T-helper 9 cell (primary cell): ENCODE data around the gene PBX2.

ENCODE experiments used
- DNase-seq: peaks from one replicate; pipeline ENCODE4 v3.0.0-alpha.2; 2020

Gene PBX2

DNA sequence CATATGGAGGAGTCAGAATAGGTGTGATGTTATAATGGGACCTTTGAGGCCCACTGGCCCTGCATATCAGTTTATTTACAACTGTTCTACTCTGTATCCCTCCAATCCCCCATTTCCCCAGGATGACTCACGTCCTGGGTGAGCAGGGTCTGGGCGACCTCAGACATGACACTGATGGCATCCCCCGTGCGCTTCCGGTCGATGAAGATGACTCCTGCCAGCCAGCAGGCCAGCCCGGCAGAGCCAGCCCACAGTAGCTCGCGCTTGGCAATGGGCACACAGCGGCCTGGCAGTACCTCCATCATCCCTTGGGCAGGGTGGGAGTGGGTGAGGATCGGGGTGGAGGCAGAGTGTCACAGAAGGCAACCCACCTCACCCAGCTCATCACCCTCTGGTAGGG, 19.7 kb downstream of the PBX2 start:
- no peak for DNase-seq

- no peak for DNase-seq
Observed at GRCh38 chr6:32168807-32169591, 21.0 kb downstream of the PBX2 start.

DNA sequence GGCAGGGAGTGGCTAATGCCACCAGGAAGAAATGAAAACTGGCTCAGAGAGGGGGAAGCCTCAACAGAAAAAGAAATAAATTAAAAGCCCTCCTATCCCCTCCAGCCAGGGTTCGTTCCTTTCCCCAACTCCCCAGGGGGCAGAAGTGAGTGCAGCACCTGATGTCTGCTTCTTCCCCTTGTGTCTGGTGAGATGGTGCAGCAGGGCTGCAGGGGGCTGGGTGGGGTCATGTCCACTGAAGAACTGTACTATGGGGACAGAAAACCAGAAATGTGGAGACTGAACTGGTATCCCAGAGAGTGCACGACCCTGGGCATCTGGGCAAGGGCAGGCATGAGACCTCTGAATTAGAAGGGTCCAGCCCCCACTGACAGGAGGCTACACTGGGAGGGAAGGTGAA, 21.7 kb downstream of the PBX2 start:
- DNase-seq, result no peak

- no peak for DNase-seq
Observed at GRCh38 chr6:32167761-32168262, 22.2 kb downstream of the PBX2 start.

GRCh38 chr6:32167154-32167760, 22.7 kb downstream of the PBX2 start:
- no peak for DNase-seq

DNA sequence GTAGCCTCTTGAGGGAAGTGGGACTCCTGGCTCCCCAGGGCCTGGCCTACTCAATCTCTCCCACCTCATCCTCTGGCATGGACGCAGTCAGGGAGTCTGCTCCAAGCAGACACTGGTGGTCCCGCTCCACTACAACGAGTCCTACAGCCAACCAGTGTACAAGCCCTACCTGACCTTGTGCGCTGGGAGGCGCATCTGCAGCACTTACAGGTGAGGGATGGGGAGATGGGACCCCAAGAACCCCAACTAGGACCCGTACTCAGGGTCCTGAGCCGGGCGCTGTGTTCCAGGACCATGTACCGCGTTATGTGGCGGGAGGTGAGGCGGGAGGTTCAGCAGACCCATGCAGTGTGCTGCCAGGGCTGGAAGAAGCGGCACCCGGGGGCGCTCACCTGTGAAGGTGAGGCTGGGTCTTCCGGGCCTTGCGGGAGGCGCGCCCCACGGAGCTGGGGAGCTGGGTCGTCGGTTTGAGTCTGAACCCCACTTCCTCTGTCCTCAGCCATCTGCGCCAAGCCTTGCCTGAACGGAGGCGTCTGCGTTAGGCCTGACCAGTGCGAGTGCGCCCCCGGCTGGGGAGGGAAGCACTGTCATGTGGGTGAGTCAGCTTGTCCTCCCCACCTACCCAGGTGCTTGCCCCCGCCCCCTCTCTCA, 23.5 kb downstream of the PBX2 start:
- DNase-seq, result no peak

DNA sequence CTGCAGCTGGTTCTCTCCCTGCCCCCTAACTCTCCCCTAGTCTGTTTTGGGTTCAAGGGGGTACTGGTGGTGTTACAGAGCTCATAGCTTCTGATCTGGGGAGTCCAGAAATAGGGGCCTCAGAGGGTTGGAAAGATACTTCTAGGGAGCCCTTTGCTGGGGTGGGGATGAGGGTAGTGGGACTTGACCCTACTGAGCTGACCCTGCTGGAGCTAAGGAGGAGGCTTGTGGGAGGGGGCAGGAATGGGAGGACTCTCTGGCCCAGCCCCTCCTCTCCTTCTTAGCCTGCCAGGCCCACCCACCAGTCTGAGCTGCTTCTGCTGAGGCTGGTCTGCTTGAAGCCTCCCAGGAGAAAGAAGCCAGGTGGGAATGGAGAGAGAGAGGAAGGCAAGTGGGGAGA, 25.7 kb downstream of the PBX2 start, which contains the start of gene EGFL8:
Gene EGFL8, plus strand, starts transcription at position 301 of the 400 bp plus-strand sequence. CDS start 1,571 bp downstream, outside the sequence.
- DNase-seq, result no peak

DNA sequence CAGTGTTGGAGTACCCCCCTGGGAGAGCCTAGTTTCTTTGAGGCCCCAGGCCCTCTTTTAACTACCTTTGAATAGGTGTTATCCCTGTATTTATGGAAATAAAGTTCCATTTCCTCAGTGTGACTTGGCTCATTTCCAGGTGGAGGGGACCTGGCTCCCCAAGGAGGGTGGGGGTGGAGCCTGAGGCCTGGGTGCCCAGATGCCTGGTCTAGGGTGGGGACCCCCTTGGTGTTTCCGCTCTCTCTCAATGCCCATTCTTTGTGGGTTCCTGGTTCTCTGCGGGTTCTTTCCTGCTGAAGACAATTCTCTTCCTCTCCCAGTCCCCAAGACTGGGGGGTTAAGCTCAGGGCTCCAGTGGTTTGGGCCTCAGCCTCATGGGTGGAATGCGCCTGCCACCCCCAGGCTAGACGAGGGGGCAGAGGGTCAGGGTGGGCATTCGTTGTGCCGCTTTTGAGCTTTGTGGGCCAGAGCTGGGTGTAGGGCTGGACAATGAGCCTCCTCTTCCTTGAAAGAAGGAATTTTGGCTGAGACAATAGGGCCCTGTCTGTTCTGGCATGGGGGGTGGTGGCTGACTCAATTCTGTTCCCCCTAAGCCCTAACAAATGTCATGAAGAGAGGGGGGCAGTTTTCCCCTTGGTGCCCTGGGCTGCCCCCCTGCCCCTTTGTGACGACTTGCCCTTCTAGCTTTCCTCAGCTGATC, 26.3 kb downstream of the PBX2 start:
- DNase-seq, result no peak

- DNase-seq, result no peak
Observed at GRCh38 chr6:32158052-32158451, 31.9 kb downstream of the PBX2 start.

- DNase-seq, result no peak
Observed at GRCh38 chr6:32156891-32157290, 33.1 kb downstream of the PBX2 start.

- peak; percentile 46 for DNase-seq
Observed at GRCh38 chr6:32154514-32155161, 35.4 kb downstream of the PBX2 start.

DNA sequence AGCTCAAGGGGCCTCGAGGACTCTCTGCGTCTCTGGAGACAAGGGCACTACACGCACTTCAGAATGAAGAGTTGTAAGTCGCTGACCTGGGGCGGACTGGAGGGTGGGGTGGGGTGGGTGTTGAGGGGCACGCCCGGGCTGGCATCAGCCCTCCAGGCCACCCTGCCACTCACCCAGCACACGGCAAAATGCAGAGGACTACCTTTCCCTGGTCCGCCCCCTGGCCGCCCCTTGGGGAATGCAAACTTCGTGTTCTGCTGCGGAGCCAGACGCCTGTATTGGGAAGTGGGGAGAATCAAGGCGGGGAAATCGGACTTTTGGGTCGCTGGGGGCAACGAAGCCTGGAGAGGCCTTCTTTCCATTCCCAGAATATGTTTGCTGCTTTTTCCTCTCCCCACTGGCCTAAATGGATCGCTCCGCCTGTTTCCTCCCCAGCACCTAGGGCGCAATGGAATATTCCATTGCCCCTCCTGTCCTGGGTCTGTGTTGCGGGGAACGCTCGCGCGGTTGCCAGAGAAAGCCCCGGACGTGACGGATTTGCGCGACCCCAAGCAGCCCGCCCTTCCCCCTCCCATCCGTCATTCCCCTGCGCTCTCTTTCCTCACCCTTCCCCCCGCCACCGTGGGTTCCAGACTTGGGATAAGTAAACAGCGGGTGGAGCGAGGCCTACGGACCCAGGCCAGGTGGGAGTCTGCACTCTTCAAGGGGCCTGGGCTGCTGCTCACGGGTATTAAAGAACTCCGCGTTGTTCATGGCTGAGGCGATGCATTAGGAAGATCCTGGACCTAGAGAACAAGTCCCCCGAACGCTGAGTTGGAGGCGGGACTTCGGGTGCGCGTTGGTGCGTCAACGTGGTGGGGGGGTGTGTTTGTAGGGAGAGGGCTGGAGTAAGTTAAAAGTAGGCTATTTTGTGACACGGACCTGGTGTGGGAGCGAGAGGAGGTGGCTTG, 36.2 kb downstream of the PBX2 start, which contains the start of gene PPT2:
Gene PPT2, plus strand, starts transcription at position 578 of the 950 bp plus-strand sequence. CDS start 454 bp downstream, outside the sequence.
- DNase-seq, result peak; percentile 49

DNA sequence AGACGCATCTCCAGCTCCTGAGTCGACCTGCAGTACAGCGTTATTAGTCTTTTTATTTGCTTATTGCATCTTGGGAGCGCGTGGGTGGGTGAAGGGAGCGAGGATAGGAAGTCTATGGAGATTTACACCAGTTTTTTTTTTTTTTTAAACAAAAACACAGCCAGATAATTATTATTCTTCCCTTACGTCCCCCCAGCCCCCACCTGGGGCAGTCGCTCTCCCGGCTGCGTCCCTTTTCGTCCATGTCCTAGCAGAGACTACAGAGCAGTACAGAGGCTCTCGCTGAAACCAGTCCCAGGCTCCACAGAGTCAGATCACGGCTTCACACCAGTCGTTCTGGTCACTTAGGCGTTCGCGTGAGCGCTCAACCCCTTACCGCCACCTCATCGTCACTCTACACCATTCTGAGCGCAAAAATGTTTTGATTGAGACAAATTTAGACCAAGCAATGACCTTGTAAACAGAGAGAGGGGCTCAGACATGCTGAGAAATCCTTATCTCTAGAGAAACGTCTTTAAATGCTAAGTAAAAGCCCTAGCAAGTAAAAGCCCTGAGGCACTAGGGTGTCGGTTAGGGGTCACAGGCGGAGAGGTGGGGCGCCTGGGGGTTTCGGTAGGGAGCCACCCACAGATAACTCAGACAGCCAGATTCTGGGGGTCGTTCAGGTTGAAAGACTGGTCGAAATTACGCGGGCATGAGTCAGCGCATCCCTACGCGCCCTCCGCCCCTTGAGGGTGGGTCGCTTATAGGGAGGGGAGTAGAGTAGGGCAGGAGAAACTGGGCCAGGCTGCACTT, 37.0 kb downstream of the PBX2 start:
- no peak for DNase-seq

DNA sequence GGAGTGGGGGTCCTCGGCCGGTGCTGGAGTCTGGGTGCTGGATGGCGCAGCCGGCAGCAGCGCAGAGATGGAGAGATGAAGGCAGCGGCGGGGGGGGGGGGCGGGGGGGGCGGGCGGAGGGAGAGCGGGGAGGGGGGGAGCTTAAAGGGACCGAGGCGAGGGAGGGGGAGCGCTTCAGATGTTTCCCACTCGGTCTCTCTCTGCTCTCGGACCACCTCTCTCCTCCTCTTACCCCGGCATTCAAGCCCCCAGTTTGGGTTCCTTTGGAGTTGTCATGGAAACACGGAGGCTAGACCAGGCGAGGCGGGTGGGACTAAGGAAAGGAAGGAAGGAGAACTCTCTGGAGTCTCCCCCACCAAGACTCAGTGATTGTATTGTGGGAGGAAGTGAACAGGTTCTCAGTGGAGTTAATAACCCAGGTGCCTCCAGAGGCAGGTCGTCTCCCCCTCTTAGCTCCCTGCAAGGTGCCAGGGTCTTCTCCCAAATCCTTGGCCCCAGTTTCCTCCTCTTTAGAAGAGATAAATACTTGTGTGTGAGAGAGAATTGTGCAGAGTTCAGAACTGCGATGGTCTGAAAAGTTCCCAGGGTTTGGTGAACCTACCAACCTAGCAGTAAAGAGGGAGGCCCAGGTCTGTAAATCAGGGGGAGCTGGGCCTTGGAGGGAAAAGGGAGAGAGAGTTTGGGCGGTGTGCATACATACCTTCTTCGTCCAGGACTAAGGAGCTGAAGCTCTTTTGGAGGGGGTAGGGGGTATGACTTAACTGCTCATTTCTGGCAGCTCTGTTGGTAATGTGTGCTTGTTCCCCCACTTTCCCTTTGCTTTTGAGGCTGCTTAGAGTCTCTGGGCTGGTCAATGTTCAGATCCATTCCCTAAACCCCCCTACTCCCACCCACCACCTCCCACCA, 37.9 kb downstream of the PBX2 start, which contains the start of gene PRRT1:
Gene PRRT1, minus strand, starts transcription at position 77 of the 906 bp plus-strand sequence. CDS start 112 bp downstream, outside the sequence.
- DNase-seq, result no peak

GRCh38 chr6:32151181-32151862, 38.7 kb downstream of the PBX2 start:
- no peak for DNase-seq

DNA sequence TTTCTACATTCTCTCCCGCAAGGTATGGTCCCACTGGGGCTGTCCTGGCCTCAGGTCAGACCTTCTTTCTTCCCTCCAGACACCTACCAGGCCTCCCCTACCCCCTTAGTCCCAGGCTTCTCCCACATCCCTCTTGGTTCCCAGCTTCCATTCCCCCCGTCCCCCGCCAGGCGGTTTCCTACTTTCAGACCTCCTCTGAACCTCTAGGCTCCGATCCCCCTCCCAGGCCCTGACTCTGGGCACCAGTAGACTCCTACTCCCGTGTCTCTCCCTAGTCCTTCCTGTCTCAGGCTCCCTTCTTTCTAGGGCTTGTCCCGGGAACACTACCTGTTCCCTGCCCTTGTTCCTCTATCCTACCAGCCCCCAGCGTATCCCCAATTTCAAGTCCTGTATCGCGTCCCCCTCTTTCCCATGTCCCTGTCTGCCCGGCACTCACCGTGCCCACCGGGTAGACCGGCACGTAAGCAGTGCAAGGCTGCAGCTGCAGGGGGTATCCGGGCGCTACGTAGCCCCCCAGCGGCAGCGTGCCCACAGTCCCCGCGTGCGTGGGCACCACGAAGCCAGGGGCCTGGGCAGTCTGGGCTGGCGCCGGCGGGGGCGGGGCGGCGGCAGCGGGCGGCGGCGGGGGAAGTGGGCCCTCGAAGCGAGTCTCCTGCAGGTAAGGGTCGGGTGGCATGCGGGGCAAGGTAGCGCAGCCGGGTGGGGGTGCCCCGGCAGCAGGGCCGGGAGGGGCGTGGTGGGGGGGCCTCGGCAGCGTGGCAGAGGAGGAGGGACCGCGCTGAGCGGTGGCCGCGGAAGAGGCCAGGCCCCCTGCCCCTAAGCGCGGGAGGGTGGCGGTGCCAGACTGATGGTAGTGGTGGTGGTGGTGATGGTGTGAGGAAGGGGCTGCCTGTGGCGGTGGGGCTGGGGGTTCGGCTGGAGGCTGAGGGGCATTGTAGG, 39.8 kb downstream of the PBX2 start:
- DNase-seq, result no peak

DNA sequence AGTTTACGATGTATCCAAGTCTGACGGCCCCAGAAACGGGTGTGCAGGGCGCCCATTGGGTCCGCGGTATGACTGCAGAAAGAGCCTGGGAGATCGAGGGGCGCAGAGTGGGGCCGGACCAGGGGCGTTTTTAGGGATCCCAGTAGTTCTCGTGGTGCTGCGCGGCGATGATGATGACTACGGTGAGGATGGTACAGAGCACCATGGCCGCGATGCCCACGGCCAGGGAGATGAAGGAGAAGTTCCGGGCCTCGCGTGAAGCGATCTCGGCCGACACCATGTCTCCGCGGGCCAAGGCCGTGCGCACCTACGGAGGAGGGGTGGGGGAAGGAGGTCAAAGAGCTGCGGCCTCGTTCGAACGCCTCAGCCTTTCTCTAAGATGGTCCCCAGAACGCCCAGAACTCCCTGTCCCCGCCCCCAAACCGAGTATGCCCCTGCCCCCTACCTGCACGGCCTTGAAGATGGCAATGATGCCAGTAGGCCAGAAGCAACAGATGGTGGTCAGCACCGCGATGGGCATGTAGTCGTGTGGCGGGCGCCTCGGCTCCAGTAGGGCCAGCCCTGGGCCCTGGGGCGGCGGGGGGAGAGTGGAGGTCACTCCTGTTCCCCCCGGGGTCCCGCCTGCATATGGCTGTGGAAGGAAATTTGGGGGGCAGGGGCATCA, 40.8 kb downstream of the PBX2 start:
- DNase-seq, result no peak
